SKM-1 treated with dmso at 0.1 percent for 144 hours (cell line): ENCODE data around the gene DPYSL3.

Source experiments
- DNase-seq: peaks from one replicate; lab custom pipeline; 2025; ENCODE audit not compliant: unreplicated experiment; lab: John Stamatoyannopoulos, UW

Gene DPYSL3

GRCh38 chr5:147474140-147474539, 35.7 kb downstream of the DPYSL3 start:
- DNase-seq, result no peak

GRCh38 chr5:147472664-147473475, 37.0 kb downstream of the DPYSL3 start:
- DNase-seq, result no peak

GRCh38 chr5:147467973-147468508, 41.8 kb downstream of the DPYSL3 start:
- no peak for DNase-seq

GRCh38 chr5:147466360-147466980, 43.4 kb downstream of the DPYSL3 start:
- DNase-seq, result no peak

GRCh38 chr5:147465747-147466146, 44.1 kb downstream of the DPYSL3 start:
- no peak for DNase-seq

- DNase-seq, result no peak
Measured at GRCh38 chr5:147464211-147464610, 45.7 kb downstream of the DPYSL3 start.

DNA sequence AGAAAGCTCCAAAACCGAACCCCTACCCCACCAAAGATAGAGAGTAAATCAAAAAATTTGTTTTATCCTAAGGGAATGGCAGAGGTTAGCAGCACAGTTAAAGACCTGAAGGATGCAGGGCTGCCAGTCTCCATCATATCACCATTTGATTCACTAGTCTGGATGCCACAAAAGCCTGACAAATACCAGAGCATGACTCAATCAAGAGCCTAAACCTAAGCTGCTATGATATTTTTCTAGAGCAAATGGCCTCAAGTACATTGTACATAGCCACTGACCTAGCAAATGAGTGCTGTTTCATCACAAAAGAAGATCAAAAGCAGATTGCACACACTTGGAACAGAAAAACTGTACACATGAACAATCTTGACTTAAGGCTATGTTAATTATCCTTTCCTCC, 48.0 kb downstream of the DPYSL3 start:
- no peak for DNase-seq

- DNase-seq, result no peak
Measured at GRCh38 chr5:147460380-147460779, 49.5 kb downstream of the DPYSL3 start.

DNA sequence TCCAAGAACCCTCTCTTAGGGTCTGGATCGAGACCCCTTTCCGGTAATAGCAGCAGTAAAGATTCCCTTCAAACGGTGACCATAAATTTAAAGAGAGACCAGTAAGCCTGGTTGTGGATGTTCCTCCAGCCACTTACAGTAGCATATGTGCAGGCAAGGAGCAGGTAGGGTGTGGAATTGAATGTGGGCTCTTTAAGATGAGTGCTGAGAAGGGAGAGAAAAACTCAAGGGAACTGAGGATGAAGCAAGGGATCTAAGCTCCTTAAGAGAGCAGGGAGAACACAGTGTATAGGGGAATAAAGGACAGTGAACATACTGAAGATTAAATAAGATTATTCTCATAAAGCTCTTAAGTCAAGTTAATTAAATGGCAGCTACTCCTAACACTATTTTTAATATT, 51.3 kb downstream of the DPYSL3 start:
- no peak for DNase-seq

DNA sequence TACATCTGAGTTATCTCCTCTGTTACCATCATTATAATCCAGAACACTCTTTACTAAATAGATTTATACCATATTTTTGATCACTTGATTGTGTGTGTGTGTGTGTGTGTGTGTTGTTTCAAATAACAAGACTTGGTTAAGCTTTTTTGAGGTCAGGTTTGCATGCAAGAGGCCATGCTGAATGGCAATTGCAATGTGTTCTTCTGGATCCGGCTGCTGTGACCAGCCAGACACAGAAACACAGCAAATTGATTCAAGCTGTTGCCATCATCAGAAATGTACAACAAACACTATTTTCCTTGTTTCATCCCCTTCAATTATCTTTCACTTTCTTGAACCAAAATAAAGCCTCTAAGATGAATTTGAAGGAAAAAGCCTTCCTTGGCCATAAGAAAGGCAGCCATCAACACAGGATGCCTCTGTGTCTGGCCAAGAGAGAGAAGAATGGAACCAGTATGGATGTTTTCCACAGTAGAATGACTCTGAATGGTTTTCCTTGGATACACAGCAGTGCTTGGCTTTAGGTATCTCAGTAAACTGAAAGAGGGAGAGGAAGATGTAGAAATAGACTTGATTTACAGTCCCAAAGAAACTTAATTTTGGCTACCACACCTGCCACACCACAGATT, 53.9 kb downstream of the DPYSL3 start:
- DNase-seq, result no peak

- peak; percentile 46 for DNase-seq
Measured at GRCh38 chr5:147454996-147455677, 54.7 kb downstream of the DPYSL3 start.

GRCh38 chr5:147453875-147454814, 55.7 kb downstream of the DPYSL3 start:
- DNase-seq, result peak; percentile 50

GRCh38 chr5:147452165-147452811, 57.6 kb downstream of the DPYSL3 start:
- no peak for DNase-seq

GRCh38 chr5:147451193-147451592, 58.7 kb downstream of the DPYSL3 start:
- DNase-seq, result no peak

- no peak for DNase-seq
Measured at GRCh38 chr5:147450606-147451005, 59.3 kb downstream of the DPYSL3 start.

DNA sequence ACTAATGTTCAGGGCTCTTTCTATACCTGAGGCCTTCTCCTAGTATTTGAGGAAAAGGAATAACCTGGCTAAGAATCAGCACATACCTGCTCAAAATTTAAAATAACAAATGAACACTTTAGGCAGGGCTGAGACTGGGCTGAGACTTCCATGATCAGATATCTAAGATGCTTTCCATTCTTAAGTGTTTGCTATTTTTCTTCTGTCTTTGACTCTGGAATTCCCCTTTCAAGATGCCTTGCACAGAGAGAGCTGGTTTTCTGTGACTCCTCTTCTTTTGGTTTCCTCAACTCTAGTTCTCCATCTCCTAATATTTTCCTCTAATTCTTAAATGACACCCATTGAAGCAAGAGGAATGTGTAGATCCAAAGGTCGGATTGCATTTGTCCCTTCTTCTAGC, 61.1 kb downstream of the DPYSL3 start:
- DNase-seq, result no peak

DNA sequence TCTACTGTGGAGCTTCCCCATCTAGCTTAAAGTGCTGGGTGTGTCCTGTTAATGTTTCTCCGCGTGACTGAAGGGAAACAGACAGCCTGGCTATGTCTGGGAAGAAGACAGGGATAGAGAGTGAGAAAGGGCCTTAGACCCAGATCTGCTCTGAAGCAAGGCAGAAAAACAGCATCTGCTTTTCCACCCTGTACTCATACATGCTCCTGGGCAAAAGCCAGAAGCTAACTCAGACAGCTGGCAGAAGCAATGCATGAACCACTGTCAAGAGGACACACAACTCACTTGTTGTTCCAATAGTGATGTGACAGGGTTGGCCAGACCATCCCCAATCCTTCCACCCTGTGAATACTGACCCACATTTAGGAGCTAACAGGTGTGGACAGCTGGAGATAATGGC, 63.3 kb downstream of the DPYSL3 start:
- no peak for DNase-seq

DNA sequence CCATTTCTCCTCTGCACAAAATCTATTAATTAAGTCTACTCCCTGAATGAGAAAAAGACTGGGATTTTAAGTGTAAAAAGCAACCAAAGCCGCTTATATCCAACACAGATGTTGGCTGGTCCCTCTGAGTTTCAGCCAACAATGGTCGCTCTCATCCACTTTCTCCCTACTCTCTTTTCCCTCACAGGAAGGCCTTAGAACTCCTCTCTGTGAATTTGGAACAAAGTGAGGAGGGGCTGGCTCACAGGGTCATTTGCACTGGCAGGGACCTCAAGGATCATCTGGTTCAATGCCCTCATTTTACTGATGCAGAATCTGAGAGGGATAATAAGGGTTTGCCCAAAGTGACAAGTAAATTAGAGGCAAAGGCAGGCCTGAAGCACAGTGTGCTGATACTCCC, 64.0 kb downstream of the DPYSL3 start:
- no peak for DNase-seq

DNA sequence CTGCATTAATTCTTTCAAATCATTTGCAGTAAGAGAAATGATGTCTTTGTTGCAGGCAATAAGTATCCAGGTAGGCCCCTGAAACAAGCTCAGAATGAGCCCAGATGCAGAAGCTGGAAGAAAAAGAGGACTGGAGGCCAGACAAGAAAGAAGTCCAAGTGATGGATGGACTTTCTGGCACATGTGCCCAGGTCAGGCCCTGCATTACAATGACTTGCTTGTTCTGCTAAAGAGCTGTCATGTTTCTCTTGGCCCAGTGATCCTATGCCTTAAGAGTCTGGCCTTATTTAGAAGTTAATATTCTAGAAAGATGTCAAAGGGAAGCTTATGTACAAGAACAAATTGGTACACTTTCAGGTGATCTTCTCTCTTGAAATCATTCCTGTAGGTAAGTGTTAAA, 64.8 kb downstream of the DPYSL3 start:
- no peak for DNase-seq

DNA sequence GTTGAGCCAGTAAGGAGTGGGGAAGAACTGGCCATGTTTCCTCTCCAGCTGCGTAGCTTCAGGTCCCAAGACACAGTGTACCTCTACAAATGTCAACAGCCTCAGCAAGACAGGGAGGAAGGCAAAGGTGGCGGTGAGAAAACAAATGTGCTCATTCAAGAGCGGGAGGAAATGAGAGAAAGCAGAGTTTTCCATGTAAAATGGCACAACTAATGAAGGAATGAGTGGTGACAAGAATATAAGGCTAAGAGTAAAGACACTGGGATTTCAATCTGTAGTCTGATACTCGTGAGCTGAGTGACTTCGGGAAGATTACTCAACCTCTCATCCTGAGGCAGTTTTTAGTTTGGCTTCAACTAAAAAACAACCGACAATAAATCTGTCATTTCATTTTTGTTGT, 67.6 kb downstream of the DPYSL3 start:
- DNase-seq, result no peak
